DND-41 (cell line): Measurements from ENCODE around the gene NCKAP5L.

Experiments
- CTCF ChIP-seq: IDR thresholded peaks from 2 replicates; pipeline ENCODE4 v1.5.1; 2012; ENCODE audit warnings: borderline replicate concordance, low read length, moderate library complexity, mild to moderate bottlenecking; ENCODE audit not compliant: poor library complexity, severe bottlenecking; ENCODE audit errors: extremely low read depth
- EZH2 ChIP-seq: IDR thresholded peaks from 3 replicates; pipeline ENCODE4 v1.6.1; 2012; ENCODE audit warnings: borderline replicate concordance, low read depth, mild to moderate bottlenecking, moderate library complexity, low read length, inconsistent platforms; ENCODE audit not compliant: severe bottlenecking

- no peak for TF ChIP-seq CTCF
- no peak for TF ChIP-seq EZH2
These were observed 50.9 kb downstream of the NCKAP5L start for GRCh38 chr12:49777341-49777740.
